HEK293 (cell line): Measurements from ENCODE around the gene TM4SF5.

Experiments used
- SETDB1 ChIP-seq: IDR thresholded peaks from one replicate; pipeline ENCODE4 v1.6.1; 2017; ENCODE audit warnings: mild to moderate bottlenecking, low read length, moderate library complexity, mixed read lengths; ENCODE audit not compliant: insufficient read length
- ZBTB7A ChIP-seq: fragments of 450-650 bp; formaldehyde crosslinking; IDR thresholded peaks from 2 replicates; pipeline ENCODE4 v1.5.1; 2016; ENCODE audit warnings: low read depth, missing biosample characterization, missing genetic modification characterization
- ZNF274 ChIP-seq, 2 experiments: fragments of 200-500 bp in 1 of 2; fragments of 450-650 bp in 1 of 2; sonication (Bioruptor generic) in 1 of 2; formaldehyde crosslinking in 1 of 2; IDR thresholded peaks; 2 replicates each; pipeline versions ENCODE4 v1.5.1 to v1.6.1; 2014 to 2016; ENCODE audit warnings: borderline replicate concordance in 1 of 2, inconsistent platforms in 1 of 2, low read length in 1 of 2, missing biosample characterization in 1 of 2, missing genetic modification characterization in 1 of 2
- ZNF292 ChIP-seq: fragments of 450-650 bp; formaldehyde crosslinking; IDR thresholded peaks from 2 replicates; pipeline ENCODE4 v1.5.1; 2016; ENCODE audit warnings: low read depth, missing biosample characterization, missing genetic modification characterization, borderline replicate concordance
- ZNF311 ChIP-seq: fragments of 450-650 bp; formaldehyde crosslinking; IDR thresholded peaks from 2 replicates; pipeline ENCODE4 v1.5.1; 2017; ENCODE audit warnings: missing biosample characterization, missing genetic modification characterization, borderline replicate concordance
- ZNF629 ChIP-seq: fragments of 450-650 bp; formaldehyde crosslinking; IDR thresholded peaks from 2 replicates; pipeline ENCODE4 v1.5.1; 2017; ENCODE audit warnings: missing biosample characterization, missing genetic modification characterization
- ZNF785 ChIP-seq: fragments of 450-650 bp; formaldehyde crosslinking; IDR thresholded peaks from 2 replicates; pipeline ENCODE4 v1.5.1; 2016; ENCODE audit warnings: missing biosample characterization, missing genetic modification characterization
- TF ChIP-seq, protein P1 (sequence below): fragments of 450-650 bp; formaldehyde crosslinking; IDR thresholded peaks from 2 replicates; pipeline ENCODE4 v1.5.1; 2017; ENCODE audit warnings: missing biosample characterization, mild to moderate bottlenecking, missing genetic modification characterization, moderate library complexity
- TF ChIP-seq, protein P2 (sequence below): fragments of 450-650 bp; formaldehyde crosslinking; IDR thresholded peaks from 2 replicates; pipeline ENCODE4 v1.5.1; 2016; ENCODE audit warnings: missing biosample characterization, missing genetic modification characterization, low read depth
- TF ChIP-seq, protein P3 (sequence below): fragments of 450-650 bp; formaldehyde crosslinking; IDR thresholded peaks from 2 replicates; pipeline ENCODE4 v1.5.1; 2016; ENCODE audit warnings: missing biosample characterization, missing genetic modification characterization, low read depth
- TF ChIP-seq, protein P4 (sequence below): fragments of 450-650 bp; formaldehyde crosslinking; IDR thresholded peaks from 2 replicates; pipeline ENCODE4 v1.5.1; 2016; ENCODE audit warnings: missing biosample characterization, missing genetic modification characterization
- TF ChIP-seq, protein P5 (sequence below): fragments of 450-650 bp; formaldehyde crosslinking; IDR thresholded peaks from 2 replicates; pipeline ENCODE4 v1.5.1; 2017; ENCODE audit warnings: missing biosample characterization, missing genetic modification characterization

DNA sequence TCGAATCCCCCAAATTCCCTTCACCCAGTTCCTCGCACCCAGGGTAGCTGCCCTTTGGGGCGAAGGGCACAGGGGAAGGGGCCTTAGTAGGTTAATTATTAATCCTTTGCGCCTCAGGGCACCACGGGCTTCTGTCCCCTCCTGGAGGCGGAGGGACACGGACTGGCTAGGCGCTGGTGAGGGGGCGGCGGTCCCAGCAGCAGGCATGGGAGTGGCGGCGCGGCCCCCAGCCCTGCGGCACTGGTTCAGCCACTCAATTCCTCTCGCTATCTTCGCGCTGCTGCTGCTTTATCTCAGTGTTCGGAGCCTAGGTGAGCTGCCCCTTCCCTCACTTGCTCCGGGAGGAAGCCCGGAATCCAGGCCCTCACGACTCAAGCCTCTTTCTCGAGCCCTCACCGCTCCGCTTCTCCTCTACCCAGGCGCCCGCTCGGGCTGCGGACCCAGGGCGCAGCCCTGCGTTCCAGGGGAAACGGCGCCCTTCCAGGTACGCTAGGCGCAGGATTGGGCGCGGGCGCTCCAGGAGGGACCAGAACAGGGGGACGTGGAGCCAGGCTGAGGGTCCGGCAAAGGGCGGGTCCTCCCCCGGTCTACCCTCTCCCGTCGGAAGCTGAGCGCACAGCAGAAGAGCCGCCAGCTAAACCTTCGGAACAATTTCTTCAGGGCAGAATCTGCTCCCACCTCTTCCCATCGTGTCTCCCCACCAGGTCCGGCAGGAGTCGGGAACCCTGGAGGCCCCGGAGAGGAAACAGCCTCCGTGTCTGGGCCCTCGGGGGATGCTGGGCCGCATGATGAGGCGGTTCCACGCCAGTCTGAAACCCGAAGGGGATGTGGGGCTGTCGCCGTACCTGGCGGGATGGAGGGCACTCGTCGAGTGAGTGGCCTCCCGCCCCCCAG, 17.4 kb downstream of the TM4SF5 start, which contains the start of gene GLTPD2:
- TF ChIP-seq ZNF274 (IDR thresholded peaks at IDR 0.05; ENCODE audit: low read length) (no peak), ZNF274 (tag by site-specific recombination; IDR thresholded peaks at IDR 0.05; ENCODE audit: borderline replicate concordance) (no peak), ZNF292 (tag by site-specific recombination) (no peak), ZNF629 (tag by site-specific recombination) (no peak), ZNF785 (tag by site-specific recombination) (no peak), ZBTB7A (tag by site-specific recombination) (no peak), ZNF311 (no peak), SETDB1 (no peak)
- TF ChIP-seq, protein P1, sequence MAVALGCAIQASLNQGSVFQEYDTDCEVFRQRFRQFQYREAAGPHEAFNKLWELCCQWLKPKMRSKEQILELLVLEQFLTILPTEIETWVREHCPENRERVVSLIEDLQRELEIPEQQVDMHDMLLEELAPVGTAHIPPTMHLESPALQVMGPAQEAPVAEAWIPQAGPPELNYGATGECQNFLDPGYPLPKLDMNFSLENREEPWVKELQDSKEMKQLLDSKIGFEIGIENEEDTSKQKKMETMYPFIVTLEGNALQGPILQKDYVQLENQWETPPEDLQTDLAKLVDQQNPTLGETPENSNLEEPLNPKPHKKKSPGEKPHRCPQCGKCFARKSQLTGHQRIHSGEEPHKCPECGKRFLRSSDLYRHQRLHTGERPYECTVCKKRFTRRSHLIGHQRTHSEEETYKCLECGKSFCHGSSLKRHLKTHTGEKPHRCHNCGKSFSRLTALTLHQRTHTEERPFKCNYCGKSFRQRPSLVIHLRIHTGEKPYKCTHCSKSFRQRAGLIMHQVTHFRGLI (tag by site-specific recombination): no peak
- TF ChIP-seq, protein P2, sequence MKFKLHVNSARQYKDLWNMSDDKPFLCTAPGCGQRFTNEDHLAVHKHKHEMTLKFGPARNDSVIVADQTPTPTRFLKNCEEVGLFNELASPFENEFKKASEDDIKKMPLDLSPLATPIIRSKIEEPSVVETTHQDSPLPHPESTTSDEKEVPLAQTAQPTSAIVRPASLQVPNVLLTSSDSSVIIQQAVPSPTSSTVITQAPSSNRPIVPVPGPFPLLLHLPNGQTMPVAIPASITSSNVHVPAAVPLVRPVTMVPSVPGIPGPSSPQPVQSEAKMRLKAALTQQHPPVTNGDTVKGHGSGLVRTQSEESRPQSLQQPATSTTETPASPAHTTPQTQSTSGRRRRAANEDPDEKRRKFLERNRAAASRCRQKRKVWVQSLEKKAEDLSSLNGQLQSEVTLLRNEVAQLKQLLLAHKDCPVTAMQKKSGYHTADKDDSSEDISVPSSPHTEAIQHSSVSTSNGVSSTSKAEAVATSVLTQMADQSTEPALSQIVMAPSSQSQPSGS (tag by site-specific recombination): no peak
- TF ChIP-seq, protein P3, sequence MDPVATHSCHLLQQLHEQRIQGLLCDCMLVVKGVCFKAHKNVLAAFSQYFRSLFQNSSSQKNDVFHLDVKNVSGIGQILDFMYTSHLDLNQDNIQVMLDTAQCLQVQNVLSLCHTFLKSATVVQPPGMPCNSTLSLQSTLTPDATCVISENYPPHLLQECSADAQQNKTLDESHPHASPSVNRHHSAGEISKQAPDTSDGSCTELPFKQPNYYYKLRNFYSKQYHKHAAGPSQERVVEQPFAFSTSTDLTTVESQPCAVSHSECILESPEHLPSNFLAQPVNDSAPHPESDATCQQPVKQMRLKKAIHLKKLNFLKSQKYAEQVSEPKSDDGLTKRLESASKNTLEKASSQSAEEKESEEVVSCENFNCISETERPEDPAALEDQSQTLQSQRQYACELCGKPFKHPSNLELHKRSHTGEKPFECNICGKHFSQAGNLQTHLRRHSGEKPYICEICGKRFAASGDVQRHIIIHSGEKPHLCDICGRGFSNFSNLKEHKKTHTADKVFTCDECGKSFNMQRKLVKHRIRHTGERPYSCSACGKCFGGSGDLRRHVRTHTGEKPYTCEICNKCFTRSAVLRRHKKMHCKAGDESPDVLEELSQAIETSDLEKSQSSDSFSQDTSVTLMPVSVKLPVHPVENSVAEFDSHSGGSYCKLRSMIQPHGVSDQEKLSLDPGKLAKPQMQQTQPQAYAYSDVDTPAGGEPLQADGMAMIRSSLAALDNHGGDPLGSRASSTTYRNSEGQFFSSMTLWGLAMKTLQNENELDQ (tag by site-specific recombination): no peak
- TF ChIP-seq, protein P4, sequence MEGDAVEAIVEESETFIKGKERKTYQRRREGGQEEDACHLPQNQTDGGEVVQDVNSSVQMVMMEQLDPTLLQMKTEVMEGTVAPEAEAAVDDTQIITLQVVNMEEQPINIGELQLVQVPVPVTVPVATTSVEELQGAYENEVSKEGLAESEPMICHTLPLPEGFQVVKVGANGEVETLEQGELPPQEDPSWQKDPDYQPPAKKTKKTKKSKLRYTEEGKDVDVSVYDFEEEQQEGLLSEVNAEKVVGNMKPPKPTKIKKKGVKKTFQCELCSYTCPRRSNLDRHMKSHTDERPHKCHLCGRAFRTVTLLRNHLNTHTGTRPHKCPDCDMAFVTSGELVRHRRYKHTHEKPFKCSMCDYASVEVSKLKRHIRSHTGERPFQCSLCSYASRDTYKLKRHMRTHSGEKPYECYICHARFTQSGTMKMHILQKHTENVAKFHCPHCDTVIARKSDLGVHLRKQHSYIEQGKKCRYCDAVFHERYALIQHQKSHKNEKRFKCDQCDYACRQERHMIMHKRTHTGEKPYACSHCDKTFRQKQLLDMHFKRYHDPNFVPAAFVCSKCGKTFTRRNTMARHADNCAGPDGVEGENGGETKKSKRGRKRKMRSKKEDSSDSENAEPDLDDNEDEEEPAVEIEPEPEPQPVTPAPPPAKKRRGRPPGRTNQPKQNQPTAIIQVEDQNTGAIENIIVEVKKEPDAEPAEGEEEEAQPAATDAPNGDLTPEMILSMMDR (tag by site-specific recombination): no peak
- TF ChIP-seq, protein P5, sequence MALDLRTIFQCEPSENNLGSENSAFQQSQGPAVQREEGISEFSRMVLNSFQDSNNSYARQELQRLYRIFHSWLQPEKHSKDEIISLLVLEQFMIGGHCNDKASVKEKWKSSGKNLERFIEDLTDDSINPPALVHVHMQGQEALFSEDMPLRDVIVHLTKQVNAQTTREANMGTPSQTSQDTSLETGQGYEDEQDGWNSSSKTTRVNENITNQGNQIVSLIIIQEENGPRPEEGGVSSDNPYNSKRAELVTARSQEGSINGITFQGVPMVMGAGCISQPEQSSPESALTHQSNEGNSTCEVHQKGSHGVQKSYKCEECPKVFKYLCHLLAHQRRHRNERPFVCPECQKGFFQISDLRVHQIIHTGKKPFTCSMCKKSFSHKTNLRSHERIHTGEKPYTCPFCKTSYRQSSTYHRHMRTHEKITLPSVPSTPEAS (tag by site-specific recombination): no peak
